ENCODE data around the gene CRB3. TPM values are rescaled to one million over a fixed set of nuclear protein-coding genes. Genes with fewer than 3 reads are reported as not detected.
A peak's percentile ranks its signal among the peaks of the same experiment; 100 is the strongest.

CRB3 gene
- total and polyA plus RNA-seq, 9 of the 15 experiments (the other 6 are each of a cell fraction or from before 2014, with no cell fraction given): 0.49 TPM; not detected in 8

- Histone ChIP-seq H3K9me3 (replicated peaks; ENCODE audit: control insufficient read depth, insufficient read depth, low read depth, low read length) (no peaks in the 10 kb centered on the region), H3K79me2 (ENCODE audit: control insufficient read depth, insufficient read depth, low read length) (no peaks in the 10 kb centered on the region), H3K4me1 (replicated peaks in 1 of 2; ENCODE audit: control insufficient read depth in 2 of 2, insufficient read depth in 2 of 2, low read length in 2 of 2) (peaks cover 0 to 19% of the 10 kb centered on the region in 2 experiments; a peak in 3 of 5 replicates), H3K4me2 (ENCODE audit: insufficient read depth, low read length) (no peak overlapping the region), H3K27me3 (ENCODE audit: control insufficient read depth in 2 of 2, insufficient read depth in 2 of 2, low read length in 2 of 2) (peaks cover 8 to 17% of the 10 kb centered on the region in 2 experiments; a peak in 4 of 5 replicates), H3K9ac (ENCODE audit: insufficient read depth in 1 of 2, low read depth in 2 of 2, low read length in 2 of 2) (no peak overlapping the region), H3K27ac (ENCODE audit: extremely low read depth, low read depth, low read length) (no peak overlapping the region), H2AFZ (ENCODE audit: low read depth, low read length) (no peak overlapping the region), H3K4me3 (no peak overlapping the region), H3K9me1 (ENCODE audit: control insufficient read depth, insufficient read depth, low read length) (no peaks in the 10 kb centered on the region), H3K36me3 (ENCODE audit: control insufficient read depth, insufficient read depth, low read length) (no peaks in the 10 kb centered on the region), H4K20me1 (replicated peaks; ENCODE audit: control insufficient read depth, insufficient read depth, low read length) (no peaks in the 10 kb centered on the region)
- no TSS peak for BruUV-seq (replicated peaks)
- POLR2A ChIA-PET: interaction anchor here (0.5 to 1.0 kb wide), 3 partner anchors 11 to 1649 kb away, joined by 3 to 6 read pairs (median 4); no protein-coding TSS in a partner anchor
- ATAC-seq (no peak; the same call in 2 of the 3 replicates), FAIRE-seq (no peak), DNase-seq (ENCODE audit: extremely low read depth in 1 of 4, low spot score in 3 of 4) (peak in 2 of 4 experiments; percentile 20 to 28)
- no peak for TF ChIP-seq SMAD4 (CRISPR knock-in tag; conservative IDR thresholded peaks at IDR 0.05)
- 0 out of 2 replicates have a peak, but pooled peaks have one; percentile 31 for TF ChIP-seq ZBTB33 (CRISPR knock-in tag; IDR thresholded peaks at IDR 0.05)
- WGBS (ENCODE audit: insufficient coverage, low coverage, missing lambda C conversion rate): 23% methylated on average over 8 of the region's 8 CpGs
- in situ Hi-C loops (cut with MboI) (no loop called here), intact Hi-C loops (cut with micrococcal nuclease) (no loop called here)
- CTCF ChIA-PET (ENCODE audit: low intra/inter-chr PET ratio): no interaction called here
These were observed 6.1 kb downstream of the CRB3 start for GRCh38 chr19:6470173-6470572.

GRCh38 chr19:6471076-6471475 is 7.0 kb downstream of the CRB3 start:
- ChIA-PET CTCF (ENCODE audit: low intra/inter-chr PET ratio) (no interaction called here), POLR2A (interaction anchor here (0.6 to 0.7 kb wide), 3 partner anchors 13 to 420 kb away, joined by 3 read pairs; partner anchors contain the start of gene TNFSF9)
- no peak overlapping the region for H2AFZ ChIP-seq (ENCODE audit: low read depth, low read length)
- H3K4me1 ChIP-seq (replicated peaks in 1 of 2; ENCODE audit: control insufficient read depth in 2 of 2, insufficient read depth in 2 of 2, low read length in 2 of 2): peaks cover 4 to 27% of the 10 kb centered on the region in 2 experiments; a peak in 4 of 5 replicates
- no peaks in the 10 kb centered on the region for H4K20me1 ChIP-seq (replicated peaks; ENCODE audit: control insufficient read depth, insufficient read depth, low read length)
- H3K27ac ChIP-seq (ENCODE audit: extremely low read depth, low read depth, low read length): no peak overlapping the region
- DNase-seq (ENCODE audit: extremely low read depth in 1 of 4, low spot score in 3 of 4) (no peak), ATAC-seq (peak; percentile 45; the same call in 1 of the 3 replicates), FAIRE-seq (no peak)
- H3K27me3 ChIP-seq (ENCODE audit: control insufficient read depth in 2 of 2, insufficient read depth in 2 of 2, low read length in 2 of 2): peaks cover 3 to 8% of the 10 kb centered on the region in 2 experiments; a peak in 3 of 5 replicates
- H3K9me1 ChIP-seq (ENCODE audit: control insufficient read depth, insufficient read depth, low read length): no peaks in the 10 kb centered on the region
- no peaks in the 10 kb centered on the region for H3K36me3 ChIP-seq (ENCODE audit: control insufficient read depth, insufficient read depth, low read length)
- 0 out of 2 replicates have a peak, but pooled peaks cover 2% of the 10 kb centered on the region for H3K9me3 ChIP-seq (replicated peaks; ENCODE audit: control insufficient read depth, insufficient read depth, low read depth, low read length)
- 27% methylated on average over 11 of the region's 14 CpGs for WGBS (ENCODE audit: insufficient coverage, low coverage, missing lambda C conversion rate)
- H3K79me2 ChIP-seq (ENCODE audit: control insufficient read depth, insufficient read depth, low read length): no peaks in the 10 kb centered on the region
- no peak overlapping the region for H3K4me3 ChIP-seq
- H3K9ac ChIP-seq (ENCODE audit: insufficient read depth in 1 of 2, low read depth in 2 of 2, low read length in 2 of 2): peak overlapping the region in 1 of 2 experiments; percentile 42; a peak in 1 of 4 replicates
- TF ChIP-seq CTCF (IDR thresholded peaks at IDR 0.05 in 2 of 3, conservative IDR thresholded peaks at IDR 0.05 in 1 of 3; ENCODE audit: insufficient read depth in 2 of 3, low read depth in 1 of 3, low read length in 3 of 3): 0 out of 6 replicates have a peak, but pooled peaks of 1 of the 3 experiments have one; percentile 15
- no peak for TF ChIP-seq CTCFL (IDR thresholded peaks at IDR 0.05; ENCODE audit: borderline replicate concordance, insufficient read depth, low read depth, low read length, poor library complexity, severe bottlenecking)
- no peak overlapping the region for H3K4me2 ChIP-seq (ENCODE audit: insufficient read depth, low read length)
- no TSS peak for BruUV-seq (replicated peaks)
- in situ Hi-C loops (cut with MboI) (no loop called here), intact Hi-C loops (cut with micrococcal nuclease) (no loop called here)

All from K562 (cell line).